Activated CD4-positive, CD25-positive, alpha-beta regulatory T cell (primary cell): ENCODE measurements around the gene JAM3.
"Not testable (repeated sequence)": the region's sequence is repeated elsewhere in the genome, so short reads cannot be mapped to it uniquely, and the experiment has no call there.

Experiments used
- DNase-seq, 4 experiments: peaks; one replicate each; lab custom pipeline; 2025; lab: John Stamatoyannopoulos, UW

The JAM3 gene

GRCh38 chr11:134062265-134063123, 6.4 kb upstream of the JAM3 start:
- no peak for DNase-seq

- no peak for DNase-seq
Measured at GRCh38 chr11:134063124-134063495, 5.8 kb upstream of the JAM3 start.

GRCh38 chr11:134063991-134064747, 4.7 kb upstream of the JAM3 start:
- no peak for DNase-seq

- DNase-seq: no peak
Measured at GRCh38 chr11:134065381-134065780, 3.5 kb upstream of the JAM3 start.

- DNase-seq: no peak
Measured at GRCh38 chr11:134066943-134067885, 1.7 kb upstream of the JAM3 start.

GRCh38 chr11:134069426-134070341, 812 bp downstream of the JAM3 start:
- DNase-seq: no peak

- DNase-seq: no peak
Measured at GRCh38 chr11:134070342-134070845, 1.5 kb downstream of the JAM3 start.

- no peak for DNase-seq
Measured at GRCh38 chr11:134071306-134071705, 2.4 kb downstream of the JAM3 start.

GRCh38 chr11:134071766-134072402, 3.0 kb downstream of the JAM3 start:
- DNase-seq: no peak

GRCh38 chr11:134072844-134073243, 4.0 kb downstream of the JAM3 start:
- no peak for DNase-seq

GRCh38 chr11:134074346-134074745, 5.5 kb downstream of the JAM3 start:
- DNase-seq: no peak

- no peak for DNase-seq
Measured at GRCh38 chr11:134074766-134075165, 5.9 kb downstream of the JAM3 start.

- no peak for DNase-seq
Measured at GRCh38 chr11:134079317-134079716, 10.4 kb downstream of the JAM3 start.

- DNase-seq: not testable (repeated sequence)
Measured at GRCh38 chr11:134081258-134081657, 12.4 kb downstream of the JAM3 start.

- DNase-seq: no peak
Measured at GRCh38 chr11:134082990-134083389, 14.1 kb downstream of the JAM3 start.

GRCh38 chr11:134086376-134086775, 17.5 kb downstream of the JAM3 start:
- DNase-seq: no peak

- DNase-seq: not testable (repeated sequence)
Measured at GRCh38 chr11:134092006-134092405, 23.1 kb downstream of the JAM3 start.

- DNase-seq: no peak
Measured at GRCh38 chr11:134097166-134097565, 28.3 kb downstream of the JAM3 start.

- no peak for DNase-seq
Measured at GRCh38 chr11:134098566-134099184, 29.8 kb downstream of the JAM3 start.

GRCh38 chr11:134100171-134100570, 31.3 kb downstream of the JAM3 start:
- no peak for DNase-seq
